ENCODE measurements around the gene EXOC7.

Gene EXOC7

GRCh38 chr17:76138896-76139752 lies 35.5 kb upstream of the EXOC7 start:
- no peak for DNase-seq (ENCODE audit: low read depth)

- DNase-seq (ENCODE audit: low read depth): no peak
These were observed 34.8 kb upstream of the EXOC7 start for GRCh38 chr17:76138234-76138895.

- DNase-seq (ENCODE audit: low read depth): no peak
These were observed 34.0 kb upstream of the EXOC7 start for GRCh38 chr17:76137351-76138233.

GRCh38 chr17:76137001-76137350 lies 33.4 kb upstream of the EXOC7 start:
- DNase-seq (ENCODE audit: low read depth): no peak

GRCh38 chr17:76136276-76137000 lies 32.9 kb upstream of the EXOC7 start:
- no peak for DNase-seq (ENCODE audit: low read depth)

- no peak for DNase-seq (ENCODE audit: low read depth)
These were observed 32.2 kb upstream of the EXOC7 start for GRCh38 chr17:76135810-76136188.

- no peak for DNase-seq (ENCODE audit: low read depth)
These were observed 31.6 kb upstream of the EXOC7 start for GRCh38 chr17:76134911-76135809.

- no peak for DNase-seq (ENCODE audit: low read depth)
These were observed 29.2 kb upstream of the EXOC7 start for GRCh38 chr17:76132574-76133338.

- DNase-seq (ENCODE audit: low read depth): no peak
These were observed 28.3 kb upstream of the EXOC7 start for GRCh38 chr17:76131692-76132573.

GRCh38 chr17:76131051-76131691 lies 27.6 kb upstream of the EXOC7 start:
- no peak for DNase-seq (ENCODE audit: low read depth)

- DNase-seq (ENCODE audit: low read depth): no peak
These were observed 26.9 kb upstream of the EXOC7 start for GRCh38 chr17:76130473-76130872.

- no peak for DNase-seq (ENCODE audit: low read depth)
These were observed 22.3 kb upstream of the EXOC7 start for GRCh38 chr17:76125922-76126321.

GRCh38 chr17:76125391-76125675 lies 21.7 kb upstream of the EXOC7 start:
- DNase-seq (ENCODE audit: low read depth): no peak

- DNase-seq (ENCODE audit: low read depth): peak; percentile 12
These were observed 21.2 kb upstream of the EXOC7 start for GRCh38 chr17:76124582-76125390.

- no peak for DNase-seq (ENCODE audit: low read depth)
These were observed 20.4 kb upstream of the EXOC7 start for GRCh38 chr17:76123749-76124581.

- no peak for DNase-seq (ENCODE audit: low read depth)
These were observed 19.6 kb upstream of the EXOC7 start for GRCh38 chr17:76123191-76123499.
